ENCODE results near the gene LRRC41. TPM values are rescaled to one million over a fixed set of nuclear protein-coding genes. Genes with fewer than 3 reads are reported as not detected.
A peak's percentile ranks its signal among the peaks of the same experiment; 100 is the strongest.

The LRRC41 gene
- total RNA-seq, 1 experiment from 2014 or later = 38.1 TPM

DNA sequence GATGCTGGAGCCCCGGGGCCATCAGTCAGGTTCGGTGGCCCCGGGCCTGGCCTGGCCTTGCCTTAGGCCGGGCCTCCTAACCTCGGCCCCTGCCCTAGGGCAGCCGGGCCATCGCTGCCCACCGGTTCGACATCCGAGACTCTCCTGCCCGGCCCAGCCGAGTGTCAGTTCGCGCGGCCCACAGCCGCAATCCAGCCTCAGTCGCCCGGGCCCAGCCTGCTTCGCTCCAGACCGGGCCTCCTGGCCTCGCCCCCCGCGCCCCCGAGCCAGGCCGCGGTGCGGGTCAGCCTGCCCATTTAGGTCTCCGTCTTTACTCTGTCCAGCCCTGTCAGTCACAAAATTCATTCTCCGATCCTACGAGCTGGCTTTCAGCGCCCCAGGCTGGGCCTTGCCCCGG lies 777 bp downstream of the LRRC41 start:
- H3K79me2 ChIP-seq (ENCODE audit: insufficient read depth, low read length) = peaks cover 93% of the 10 kb centered on the region
- CTCF ChIA-PET = no interaction called here
- H3K27me3 ChIP-seq (ENCODE audit: insufficient read depth, low read length) = no peaks in the 10 kb centered on the region
- H3K4me3 ChIP-seq (replicated peaks in 1 of 2; ENCODE audit: low read depth in 1 of 2, low read length in 2 of 2) = peak overlapping the region; percentile 81 to 92
- H3K4me1 ChIP-seq (ENCODE audit: control insufficient read depth in 1 of 2, insufficient read depth in 2 of 2, low read length in 2 of 2) = peaks cover 7 to 19% of the 10 kb centered on the region in 2 experiments; a peak in 3 of 4 replicates
- DNase-seq (ENCODE audit: low read depth, low spot score) (no peak), ATAC-seq (peak; percentile 11)
- POLR2A ChIA-PET = interaction anchor here (0.7 to 0.9 kb wide), 2 partner anchors 12 to 37 kb away, joined by 3 read pairs; partner anchors contain the start of gene NSUN4
- BruUV-seq (replicated peaks) = no TSS peak
- peak overlapping the region; percentile 87 for H3K4me2 ChIP-seq (ENCODE audit: low read length)
- H2AFZ ChIP-seq (ENCODE audit: low read depth, low read length, poor library complexity, severe bottlenecking) = no peak overlapping the region
- H3K27ac ChIP-seq (ENCODE audit: low read depth, low read length) = peak overlapping the region; percentile 94
- TF ChIP-seq POLR2A (IDR thresholded peaks at IDR 0.05; ENCODE audit: borderline replicate concordance, extremely low read depth, insufficient read depth, insufficient read length) (no peak), ZFX (IDR thresholded peaks at IDR 0.05) (peak; percentile 98)
- no peaks in the 10 kb centered on the region for H3K9me2 ChIP-seq (ENCODE audit: insufficient read depth)
- H3K9me3 ChIP-seq (ENCODE audit: control insufficient read depth in 1 of 2, insufficient read depth in 1 of 2, low read depth in 1 of 2, low read length in 2 of 2) = no peaks in the 10 kb centered on the region
- H3K36me3 ChIP-seq (ENCODE audit: control insufficient read depth in 1 of 2, insufficient read depth in 2 of 2, low read length in 2 of 2) = peaks cover 6 to 14% of the 10 kb centered on the region in 2 experiments; a peak in 3 of 4 replicates
- H3K9ac ChIP-seq (ENCODE audit: low read length) = peak overlapping the region; percentile 87
- RAD21 ChIA-PET (ENCODE audit: low non-redundant PET in 1 of 2, low total read pairs in 2 of 2, uncharacterized antibody in 2 of 2, unreplicated experiment in 2 of 2) = interaction anchor here (0.6 kb wide), 2 partner anchors 37 to 100 kb away, joined by 3 to 8 read pairs; no protein-coding TSS in a partner anchor
- intact Hi-C loops (cut with micrococcal nuclease) = loop anchor here (2.0 kb wide), 1 partner anchor 38 kb away; the partner anchor contains the start of gene NSUN4
- peaks cover 3% of the 10 kb centered on the region; the same call in 1 of the 2 replicates for H4K20me1 ChIP-seq (ENCODE audit: insufficient read depth)

DNA sequence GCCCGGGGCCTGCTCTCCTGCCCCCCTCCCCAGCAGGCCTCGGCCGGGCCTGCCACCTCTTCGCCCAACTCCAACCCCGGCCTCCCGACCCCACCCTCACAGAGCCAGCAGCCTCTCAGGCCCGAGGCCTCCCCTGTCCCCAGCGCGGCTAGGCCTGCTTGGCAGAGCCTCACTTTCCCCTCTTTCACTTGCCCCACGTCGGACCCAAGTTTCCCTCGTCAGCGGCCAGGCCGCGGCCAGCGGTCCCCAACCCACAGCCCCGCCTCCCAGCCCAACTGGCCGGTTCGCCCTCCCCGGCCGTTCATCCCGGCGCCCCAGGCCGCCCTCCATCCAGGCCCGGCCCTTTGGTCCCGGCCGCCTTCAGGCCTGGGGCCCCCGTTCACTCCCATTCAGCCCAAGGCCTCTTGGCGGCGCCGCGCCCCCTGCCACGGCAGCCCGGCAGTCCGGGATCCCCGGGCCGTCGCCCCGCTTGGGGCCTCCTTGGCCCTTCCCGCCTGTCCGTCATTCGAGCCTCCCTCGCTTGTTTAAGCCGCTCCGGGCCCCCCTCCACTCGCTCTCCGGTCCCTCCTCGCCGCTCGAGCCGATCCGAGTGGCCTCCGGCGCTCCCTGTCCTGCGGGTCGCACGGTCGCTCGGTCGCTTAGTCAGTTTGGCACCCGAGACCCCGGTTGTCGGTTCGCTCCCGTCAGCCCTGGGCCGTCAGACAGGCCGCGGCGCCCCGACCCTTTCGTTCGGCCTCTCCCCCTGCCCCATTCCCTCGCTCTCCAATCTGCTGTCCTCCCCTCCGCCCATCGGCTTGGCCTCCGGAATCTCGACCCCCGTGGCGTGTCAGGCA lies 1.4 kb downstream of the LRRC41 start:
- ATAC-seq = peak; percentile 37
- H3K9me3 ChIP-seq (ENCODE audit: control insufficient read depth in 1 of 2, insufficient read depth in 1 of 2, low read depth in 1 of 2, low read length in 2 of 2) = no peaks in the 10 kb centered on the region
- no peak overlapping the region for H2AFZ ChIP-seq (ENCODE audit: low read depth, low read length, poor library complexity, severe bottlenecking)
- DNase-seq (ENCODE audit: low read depth, low spot score) = no peak
- BruUV-seq (replicated peaks) = no TSS peak
- H3K27ac ChIP-seq (ENCODE audit: low read depth, low read length) = peak overlapping the region; percentile 94
- no peaks in the 10 kb centered on the region for H3K9me2 ChIP-seq (ENCODE audit: insufficient read depth)
- peak overlapping the region; percentile 87 for H3K9ac ChIP-seq (ENCODE audit: low read length)
- peaks cover 7 to 19% of the 10 kb centered on the region in 2 experiments; a peak in 3 of 4 replicates for H3K4me1 ChIP-seq (ENCODE audit: control insufficient read depth in 1 of 2, insufficient read depth in 2 of 2, low read length in 2 of 2)
- ChIA-PET POLR2A (no interaction called here), CTCF (no interaction called here), RAD21 (ENCODE audit: low non-redundant PET in 1 of 2, low total read pairs in 2 of 2, uncharacterized antibody in 2 of 2, unreplicated experiment in 2 of 2) (no interaction called here)
- H3K4me2 ChIP-seq (ENCODE audit: low read length) = peak overlapping the region; percentile 87
- peaks cover 86% of the 10 kb centered on the region for H3K79me2 ChIP-seq (ENCODE audit: insufficient read depth, low read length)
- H3K36me3 ChIP-seq (ENCODE audit: control insufficient read depth in 1 of 2, insufficient read depth in 2 of 2, low read length in 2 of 2) = peaks cover 7 to 14% of the 10 kb centered on the region in 2 experiments; a peak in 3 of 4 replicates
- no peaks in the 10 kb centered on the region for H3K27me3 ChIP-seq (ENCODE audit: insufficient read depth, low read length)
- H3K4me3 ChIP-seq (replicated peaks in 1 of 2; ENCODE audit: low read depth in 1 of 2, low read length in 2 of 2) = peak overlapping the region; percentile 81 to 92
- no peaks in the 10 kb centered on the region for H4K20me1 ChIP-seq (ENCODE audit: insufficient read depth)
- TF ChIP-seq, protein P1, sequence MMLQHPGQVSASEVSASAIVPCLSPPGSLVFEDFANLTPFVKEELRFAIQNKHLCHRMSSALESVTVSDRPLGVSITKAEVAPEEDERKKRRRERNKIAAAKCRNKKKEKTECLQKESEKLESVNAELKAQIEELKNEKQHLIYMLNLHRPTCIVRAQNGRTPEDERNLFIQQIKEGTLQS (IDR thresholded peaks at IDR 0.05) = no peak
- peak; percentile 17 for TF ChIP-seq TCF7L2 (IDR thresholded peaks at IDR 0.05; ENCODE audit: borderline replicate concordance, extremely low read depth, insufficient read depth, insufficient read length)
- TF ChIP-seq YY1 (IDR thresholded peaks at IDR 0.05; ENCODE audit: extremely low read depth, insufficient replicate concordance, low read depth, low read length) = no peak
- peak; percentile 34; the same call in 1 of the 2 replicates for TF ChIP-seq POLR2AphosphoS5 (IDR thresholded peaks at IDR 0.05; ENCODE audit: low read depth, low read length)
- TF ChIP-seq ZFX (IDR thresholded peaks at IDR 0.05) = peak; percentile 96
- intact Hi-C loops (cut with micrococcal nuclease) = loop anchor here (2.0 kb wide), 1 partner anchor 39 kb away; the partner anchor contains the start of gene NSUN4
